Nephron progenitor cell (in vitro differentiated cells): Measurements from ENCODE around the gene CFI.
A peak's percentile ranks its signal among the peaks of the same experiment; 100 is the strongest.

Source experiments
- DNase-seq: peaks from one replicate; pipeline ENCODE4 v3.0.0; 2021
- H3K27ac Mint-ChIP-seq: 2 replicates; pipeline ENCODE4 v1.8.0; 2021; ENCODE audit warnings: mild to moderate bottlenecking, moderate library complexity, mixed read lengths
- H3K27me3 Mint-ChIP-seq: 2 replicates; pipeline ENCODE4 v1.8.0; 2021; ENCODE audit warnings: mild to moderate bottlenecking, low read depth, mixed read lengths; ENCODE audit not compliant: poor library complexity
- H3K36me3 Mint-ChIP-seq: 2 replicates; pipeline ENCODE4 v1.8.0; 2021; ENCODE audit warnings: low read depth, mixed read lengths
- H3K4me1 Mint-ChIP-seq: 2 replicates; pipeline ENCODE4 v1.8.0; 2021; ENCODE audit warnings: mixed read lengths
- H3K4me3 Mint-ChIP-seq: 2 replicates; pipeline ENCODE4 v1.8.0; 2021; ENCODE audit warnings: mild to moderate bottlenecking, moderate library complexity, mixed read lengths
- H3K9me3 Mint-ChIP-seq: 2 replicates; pipeline ENCODE4 v1.8.0; 2021; ENCODE audit warnings: mild to moderate bottlenecking, moderate library complexity, mixed read lengths
- CTCF ChIP-seq: fragments of 200-600 bp; sonication (generic); IDR thresholded peaks from 2 replicates; pipeline ENCODE4 v1.5.0; 2021; ENCODE audit warnings: antibody characterized with exemption

Gene CFI

GRCh38 chr4:109735566-109736365 is 66.0 kb downstream of the CFI start:
- H3K4me1 Mint-ChIP-seq: peaks cover under 1% of the 10 kb centered on the region
- H3K4me3 Mint-ChIP-seq: no peak overlapping the region
- no peak overlapping the region for H3K27ac Mint-ChIP-seq
- no peak for TF ChIP-seq CTCF
- H3K36me3 Mint-ChIP-seq: no peaks in the 10 kb centered on the region
- H3K9me3 Mint-ChIP-seq: peaks cover 3% of the 10 kb centered on the region
- no peak for DNase-seq
- H3K27me3 Mint-ChIP-seq: peaks cover 10% of the 10 kb centered on the region

- peaks cover 3% of the 10 kb centered on the region for H3K9me3 Mint-ChIP-seq
- peaks cover 8% of the 10 kb centered on the region for H3K4me1 Mint-ChIP-seq
These were observed 68.1 kb downstream of the CFI start for GRCh38 chr4:109733728-109734127.

GRCh38 chr4:109730619-109731545 is 70.9 kb downstream of the CFI start:
- H3K4me3 Mint-ChIP-seq: peak overlapping the region; percentile 86
- peaks cover 18% of the 10 kb centered on the region for H3K4me1 Mint-ChIP-seq
- no peak for TF ChIP-seq CTCF
- peaks cover 27% of the 10 kb centered on the region for H3K27me3 Mint-ChIP-seq
- DNase-seq: no peak
- H3K27ac Mint-ChIP-seq: no peak overlapping the region
- H3K36me3 Mint-ChIP-seq: peaks cover 5% of the 10 kb centered on the region
- peaks cover 3% of the 10 kb centered on the region for H3K9me3 Mint-ChIP-seq

More at GRCh38 chr4:109733728-109734127, 68.1 kb downstream of the CFI start:
- DNase-seq: no peak
- H3K27ac Mint-ChIP-seq: no peak overlapping the region
- no peaks in the 10 kb centered on the region for H3K36me3 Mint-ChIP-seq
- TF ChIP-seq CTCF: no peak
- H3K4me3 Mint-ChIP-seq: no peak overlapping the region
- H3K27me3 Mint-ChIP-seq: peaks cover 19% of the 10 kb centered on the region

- Mint-ChIP-seq H3K27me3 (peaks cover 30% of the 10 kb centered on the region), H3K4me1 (peaks cover 18% of the 10 kb centered on the region), H3K27ac (no peak within 1 kb of the TSS), H3K36me3 (peaks cover 5% of the 10 kb centered on the region), H3K4me3 (peak within 1 kb of the TSS; percentile 94), H3K9me3 (no peaks in the 10 kb centered on the region)
- TF ChIP-seq CTCF: no peak
- peak; percentile 74 for DNase-seq
These were observed 71.8 kb downstream of the CFI start, which contains the start of gene PLA2G12A for GRCh38 chr4:109729718-109730618. Gene PLA2G12A, minus strand, starts transcription at chr4:109730070. Its CDS starts 261 bp downstream, at chr4:109729809.

GRCh38 chr4:109729117-109729717 is 72.6 kb downstream of the CFI start:
- Mint-ChIP-seq H3K27ac (no peak overlapping the region), H3K4me3 (peak overlapping the region; percentile 94), H3K9me3 (no peaks in the 10 kb centered on the region), H3K27me3 (peaks cover 30% of the 10 kb centered on the region), H3K4me1 (peaks cover 18% of the 10 kb centered on the region), H3K36me3 (peaks cover 5% of the 10 kb centered on the region)
- DNase-seq: no peak
- TF ChIP-seq CTCF: no peak
